HG03439 (cell line): ENCODE measurements around the gene VASH2.
"Not testable (repeated sequence)": the region's sequence is repeated elsewhere in the genome, so short reads cannot be mapped to it uniquely, and the experiment has no call there.

Experiments
- ATAC-seq: cut with Tn5 transposase; IDR thresholded peaks from one replicate; pipeline ENCODE4 v1.9.1; 2021; ENCODE audit warnings: mild to moderate bottlenecking, moderate library complexity; ENCODE audit not compliant: unreplicated experiment

Gene VASH2

GRCh38 chr1:212977781-212978645 lies 27.7 kb downstream of the VASH2 start:
- peak; percentile 44 for ATAC-seq

- peak; percentile 70 for ATAC-seq
These were observed 29.2 kb downstream of the VASH2 start for GRCh38 chr1:212979340-212980122.

GRCh38 chr1:212980123-212980785 lies 29.9 kb downstream of the VASH2 start:
- ATAC-seq: peak; percentile 9

GRCh38 chr1:212981025-212981495 lies 30.7 kb downstream of the VASH2 start:
- ATAC-seq: no peak

- ATAC-seq: no peak
These were observed 31.4 kb downstream of the VASH2 start for GRCh38 chr1:212981571-212982328.

GRCh38 chr1:212982430-212983152 lies 32.2 kb downstream of the VASH2 start:
- ATAC-seq: no peak

GRCh38 chr1:212983482-212983881 lies 33.1 kb downstream of the VASH2 start:
- ATAC-seq: no peak

GRCh38 chr1:212984522-212985291 lies 34.4 kb downstream of the VASH2 start:
- no peak for ATAC-seq

GRCh38 chr1:212986551-212986950 lies 36.2 kb downstream of the VASH2 start:
- no peak for ATAC-seq

GRCh38 chr1:212987702-212988322 lies 37.5 kb downstream of the VASH2 start:
- no peak for ATAC-seq

GRCh38 chr1:212990276-212990675 lies 39.9 kb downstream of the VASH2 start:
- no peak for ATAC-seq

GRCh38 chr1:212993960-212994359 lies 43.6 kb downstream of the VASH2 start:
- ATAC-seq: not testable (repeated sequence)

GRCh38 chr1:212994926-212995325 lies 44.6 kb downstream of the VASH2 start:
- ATAC-seq: no peak

- peak; percentile 58 for ATAC-seq
These were observed 52.9 kb downstream of the VASH2 start for GRCh38 chr1:213003256-213003655.

- ATAC-seq: no peak
These were observed 58.2 kb downstream of the VASH2 start for GRCh38 chr1:213008564-213008963.

- ATAC-seq: no peak
These were observed 64.3 kb downstream of the VASH2 start for GRCh38 chr1:213014642-213015041.

GRCh38 chr1:213015099-213016050 lies 65.0 kb downstream of the VASH2 start, which contains the start of gene ANGEL2:
ANGEL2 (minus strand) TSS chr1:213015867; CDS start chr1:213015671, 196 bp downstream.
- peak; percentile 92 for ATAC-seq
